ENCODE data around the gene HDAC1. TPM values are rescaled to one million over a fixed set of nuclear protein-coding genes. Genes with fewer than 3 reads are reported as not detected.

Gene HDAC1
- total and polyA plus RNA-seq, 2 of the 4 experiments (the other 2 are of a cell fraction) = 95.5 to 139 TPM

DNA sequence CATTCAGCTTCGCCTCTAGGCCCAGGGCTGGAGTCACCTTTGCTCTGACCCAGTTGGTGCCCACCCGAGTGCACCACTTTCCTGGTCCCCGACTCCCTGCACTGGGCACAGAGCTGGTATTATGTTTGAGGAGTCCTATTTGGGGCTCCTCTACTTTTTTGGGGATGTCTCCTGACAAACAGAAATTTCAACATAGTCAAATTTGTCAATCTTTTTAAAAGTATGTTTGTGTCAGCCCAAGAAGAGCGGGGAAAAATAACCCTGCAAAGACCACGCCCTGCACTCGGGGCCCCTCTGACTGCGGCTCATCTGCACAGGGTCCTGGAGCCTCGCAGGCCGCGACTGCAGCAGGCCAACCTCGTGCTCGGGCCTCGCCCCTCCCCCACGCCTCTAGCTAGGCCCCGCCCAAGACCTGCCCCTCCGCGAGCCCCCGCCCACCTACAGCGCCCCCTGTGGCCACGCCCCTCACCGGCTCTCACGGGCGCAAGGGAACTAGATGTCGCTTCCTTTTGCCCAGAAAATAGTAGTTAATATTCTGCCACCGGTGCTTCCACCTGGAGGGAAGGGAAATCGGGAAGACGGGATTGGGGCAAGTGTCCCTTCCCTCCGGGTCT is 59.0 kb downstream of the HDAC1 start:
- Histone ChIP-seq H2BK15ac (ENCODE audit: low read depth, low read length) (peak overlapping the region; percentile 94; the same call in 2 of the 3 replicates), H4K5ac (ENCODE audit: low read depth, low read length) (peak overlapping the region; percentile 90), H3K4me3 (ENCODE audit: insufficient read depth, low read depth, low read length) (peak overlapping the region; percentile 85), H3K79me1 (ENCODE audit: low read depth in 1 of 2, low read length in 2 of 2) (peaks cover 8 to 30% of the 10 kb centered on the region in 2 experiments; a peak in 3 of 4 replicates), H3K27me3 (ENCODE audit: control insufficient read depth, insufficient read depth, low read length) (no peaks in the 10 kb centered on the region), H4K91ac (ENCODE audit: insufficient read depth, low read depth, low read length) (peak overlapping the region; percentile 94), H3K14ac (replicated peaks; ENCODE audit: low read depth, low read length) (peak overlapping the region; percentile 87), H3K36me3 (ENCODE audit: control insufficient read depth, insufficient read depth, low read length) (peaks cover 4% of the 10 kb centered on the region; the same call in 1 of the 2 replicates), H2AK5ac (ENCODE audit: low read depth, low read length) (peak overlapping the region; percentile 70), H4K8ac (ENCODE audit: low read depth in 2 of 2, low read length in 2 of 2) (peak overlapping the region; percentile 83 to 91), H3K4me1 (ENCODE audit: control insufficient read depth, insufficient read depth, low read length) (peaks cover 26% of the 10 kb centered on the region), H2BK120ac (ENCODE audit: low read depth, low read length) (peak overlapping the region; percentile 86), H2BK20ac (ENCODE audit: low read depth, low read length) (peak overlapping the region; percentile 44; the same call in 1 of the 2 replicates), H3K9ac (ENCODE audit: low read depth, low read length) (peak overlapping the region; percentile 85), H3K27ac (ENCODE audit: insufficient read depth, low read length) (peak overlapping the region; percentile 94), H2AK9ac (replicated peaks; ENCODE audit: low read depth, low read length, poor library complexity) (peak overlapping the region; percentile 60), H3K9me3 (ENCODE audit: control insufficient read depth, insufficient read depth, low read length) (no peaks in the 10 kb centered on the region), H3K23ac (ENCODE audit: low read depth, low read length) (peak overlapping the region; percentile 69; the same call in 1 of the 2 replicates), H4K20me1 (ENCODE audit: insufficient read depth, low read length) (no peaks in the 10 kb centered on the region), H3K4me2 (ENCODE audit: low read depth, low read length) (peak overlapping the region; percentile 83), H3K4ac (ENCODE audit: low read depth, low read length) (peak overlapping the region; percentile 72), H3K56ac (ENCODE audit: extremely low read depth, insufficient read depth, low read length) (peak overlapping the region; percentile 62; the same call in 1 of the 2 replicates), H2AFZ (replicated peaks; ENCODE audit: low read length, poor library complexity) (peak overlapping the region; percentile 93), H2BK5ac (ENCODE audit: low read depth, low read length, poor library complexity, severe bottlenecking) (peak overlapping the region; percentile 87), H3K18ac (ENCODE audit: low read depth, low read length) (peak overlapping the region; percentile 92), H3K9me1 (ENCODE audit: insufficient read depth, low read length) (peaks cover 18% of the 10 kb centered on the region)
- TF ChIP-seq POLR2A (IDR thresholded peaks at IDR 0.05; ENCODE audit: low read depth, low read length) = no peak
- TF ChIP-seq SMC3 (IDR thresholded peaks at IDR 0.05; ENCODE audit: low read depth, low read length) = no peak
- TF ChIP-seq, protein P1, sequence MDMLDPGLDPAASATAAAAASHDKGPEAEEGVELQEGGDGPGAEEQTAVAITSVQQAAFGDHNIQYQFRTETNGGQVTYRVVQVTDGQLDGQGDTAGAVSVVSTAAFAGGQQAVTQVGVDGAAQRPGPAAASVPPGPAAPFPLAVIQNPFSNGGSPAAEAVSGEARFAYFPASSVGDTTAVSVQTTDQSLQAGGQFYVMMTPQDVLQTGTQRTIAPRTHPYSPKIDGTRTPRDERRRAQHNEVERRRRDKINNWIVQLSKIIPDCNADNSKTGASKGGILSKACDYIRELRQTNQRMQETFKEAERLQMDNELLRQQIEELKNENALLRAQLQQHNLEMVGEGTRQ (IDR thresholded peaks at IDR 0.05; ENCODE audit: low read depth, low read length) = no peak
- TF ChIP-seq RFX5 (IDR thresholded peaks at IDR 0.05; ENCODE audit: low read depth, low read length) = no peak
- TF ChIP-seq CHD1 (IDR thresholded peaks at IDR 0.05; ENCODE audit: low read depth, low read length) = no peak
- TF ChIP-seq, protein P2, sequence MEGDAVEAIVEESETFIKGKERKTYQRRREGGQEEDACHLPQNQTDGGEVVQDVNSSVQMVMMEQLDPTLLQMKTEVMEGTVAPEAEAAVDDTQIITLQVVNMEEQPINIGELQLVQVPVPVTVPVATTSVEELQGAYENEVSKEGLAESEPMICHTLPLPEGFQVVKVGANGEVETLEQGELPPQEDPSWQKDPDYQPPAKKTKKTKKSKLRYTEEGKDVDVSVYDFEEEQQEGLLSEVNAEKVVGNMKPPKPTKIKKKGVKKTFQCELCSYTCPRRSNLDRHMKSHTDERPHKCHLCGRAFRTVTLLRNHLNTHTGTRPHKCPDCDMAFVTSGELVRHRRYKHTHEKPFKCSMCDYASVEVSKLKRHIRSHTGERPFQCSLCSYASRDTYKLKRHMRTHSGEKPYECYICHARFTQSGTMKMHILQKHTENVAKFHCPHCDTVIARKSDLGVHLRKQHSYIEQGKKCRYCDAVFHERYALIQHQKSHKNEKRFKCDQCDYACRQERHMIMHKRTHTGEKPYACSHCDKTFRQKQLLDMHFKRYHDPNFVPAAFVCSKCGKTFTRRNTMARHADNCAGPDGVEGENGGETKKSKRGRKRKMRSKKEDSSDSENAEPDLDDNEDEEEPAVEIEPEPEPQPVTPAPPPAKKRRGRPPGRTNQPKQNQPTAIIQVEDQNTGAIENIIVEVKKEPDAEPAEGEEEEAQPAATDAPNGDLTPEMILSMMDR (conservative IDR thresholded peaks at IDR 0.05; ENCODE audit: low read depth, low read length) = peak; percentile 43
- in situ Hi-C loops (cut with MboI; ENCODE audit: low sequenced_read_pairs) (no loop called here), dilution Hi-C loops (cut with HindIII; ENCODE audit: low sequenced_read_pairs, unreplicated experiment) (no loop called here), intact Hi-C loops (cut with micrococcal nuclease) (loop anchor here (1.0 kb wide), 1 partner anchor 15 kb away; the partner anchor contains the start of gene MARCKSL1)
- BruUV-seq (replicated peaks) = no TSS peak
- CTCF ChIA-PET = no interaction called here
- DNase-seq (no peak), ATAC-seq (ENCODE audit: low read depth) (peak; percentile 70)
- POLR2A ChIA-PET (ENCODE audit: unreplicated experiment) = no interaction called here
- 34% methylated on average over 4 of the region's 28 CpGs; no CpG with 5 or more reads in 1 of the 2 experiments for WGBS, 2 experiments (ENCODE audit: extremely low coverage in 2 of 2, insufficient read length in 1 of 2)

All from IMR-90 (cell line).